Measurements from ENCODE around the gene PPM1D. TPM values are rescaled to one million over a fixed set of nuclear protein-coding genes. Genes with fewer than 3 reads are reported as not detected.

The PPM1D gene
- total RNA-seq, 2 experiments from 2014 or later = 18.1 to 18.3 TPM

- Mint-ChIP-seq H3K36me3 (ENCODE audit: low read depth) (peaks cover 33% of the 10 kb centered on the region), H3K4me3 (peak overlapping the region; percentile 97), H3K4me1 (ENCODE audit: low read depth) (peaks cover 25% of the 10 kb centered on the region), H3K27me3 (no peaks in the 10 kb centered on the region), H3K9me3 (no peaks in the 10 kb centered on the region), H3K27ac (peak overlapping the region; percentile 93)
- Histone ChIP-seq H3K36me3 (ENCODE audit: insufficient read depth, low read length) (peaks cover 3% of the 10 kb centered on the region), H3K9me3 (ENCODE audit: control insufficient read depth in 1 of 2, insufficient read depth in 1 of 2, low read length in 2 of 2) (peaks cover 0 to 3% of the 10 kb centered on the region in 2 experiments), H3K27me3 (ENCODE audit: control insufficient read depth in 1 of 2, insufficient read depth in 2 of 2, low read length in 2 of 2) (no peaks in the 10 kb centered on the region), H3K4me3 (ENCODE audit: low read length) (peak overlapping the region; percentile 66), H3K4me1 (ENCODE audit: insufficient read depth, low read length) (peaks cover 13% of the 10 kb centered on the region), H3K27ac (ENCODE audit: low read depth in 1 of 2, low read length in 2 of 2) (peak overlapping the region; percentile 14 to 76)
- TF ChIP-seq, protein P1, sequence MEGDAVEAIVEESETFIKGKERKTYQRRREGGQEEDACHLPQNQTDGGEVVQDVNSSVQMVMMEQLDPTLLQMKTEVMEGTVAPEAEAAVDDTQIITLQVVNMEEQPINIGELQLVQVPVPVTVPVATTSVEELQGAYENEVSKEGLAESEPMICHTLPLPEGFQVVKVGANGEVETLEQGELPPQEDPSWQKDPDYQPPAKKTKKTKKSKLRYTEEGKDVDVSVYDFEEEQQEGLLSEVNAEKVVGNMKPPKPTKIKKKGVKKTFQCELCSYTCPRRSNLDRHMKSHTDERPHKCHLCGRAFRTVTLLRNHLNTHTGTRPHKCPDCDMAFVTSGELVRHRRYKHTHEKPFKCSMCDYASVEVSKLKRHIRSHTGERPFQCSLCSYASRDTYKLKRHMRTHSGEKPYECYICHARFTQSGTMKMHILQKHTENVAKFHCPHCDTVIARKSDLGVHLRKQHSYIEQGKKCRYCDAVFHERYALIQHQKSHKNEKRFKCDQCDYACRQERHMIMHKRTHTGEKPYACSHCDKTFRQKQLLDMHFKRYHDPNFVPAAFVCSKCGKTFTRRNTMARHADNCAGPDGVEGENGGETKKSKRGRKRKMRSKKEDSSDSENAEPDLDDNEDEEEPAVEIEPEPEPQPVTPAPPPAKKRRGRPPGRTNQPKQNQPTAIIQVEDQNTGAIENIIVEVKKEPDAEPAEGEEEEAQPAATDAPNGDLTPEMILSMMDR (IDR thresholded peaks at IDR 0.05) = no peak
- DNase-seq = no peak
- ATAC-seq (ENCODE audit: poor library complexity) = no peak
- CTCF ChIA-PET = no interaction called here
- POLR2A ChIA-PET = interaction anchor here (0.8 to 2.3 kb wide), 10 partner anchors 9 to 786 kb away, joined by 3 to 22 read pairs (median 4); partner anchors contain the start of genes APPBP2, PPM1D, RNFT1 and TUBD1
- intact Hi-C loops (cut with DNase I, micrococcal nuclease) = loop anchor here in 1 of 2 experiments (5.0 kb wide), 3 partner anchors 151 to 1389 kb away; partner anchors contain the start of genes APPBP2, MED13 and USP32
These were observed 78.1 kb downstream of the PPM1D start for GRCh38 chr17:60678118-60678444.

DNA sequence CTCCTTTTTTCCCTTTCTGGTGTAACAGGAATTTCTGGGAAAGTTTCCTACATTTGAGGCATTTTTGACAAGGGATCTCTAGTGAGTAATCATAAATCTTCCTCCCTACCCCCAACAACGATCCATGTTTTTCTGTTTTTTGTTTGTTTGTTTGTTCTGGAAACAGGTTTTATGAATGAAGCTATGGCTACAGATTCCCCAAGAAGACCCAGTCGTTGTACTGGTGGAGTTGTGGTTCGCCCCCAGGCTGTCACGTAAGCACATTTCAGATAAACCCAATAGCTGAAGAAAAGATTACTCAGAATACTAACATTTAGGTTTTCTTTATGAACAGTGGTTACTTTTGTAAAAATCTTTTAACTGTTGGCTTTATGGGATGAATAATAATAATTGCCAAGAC is 79.3 kb downstream of the PPM1D start:
- no peak overlapping the region for H3K27ac Mint-ChIP-seq
- H3K27me3 ChIP-seq (ENCODE audit: control insufficient read depth in 1 of 2, insufficient read depth in 2 of 2, low read length in 2 of 2) = no peaks in the 10 kb centered on the region
- CTCF ChIA-PET = no interaction called here
- H3K4me1 ChIP-seq (ENCODE audit: insufficient read depth, low read length) = peaks cover 13% of the 10 kb centered on the region
- H3K9me3 ChIP-seq (ENCODE audit: control insufficient read depth in 1 of 2, insufficient read depth in 1 of 2, low read length in 2 of 2) = peaks cover 0 to 3% of the 10 kb centered on the region in 2 experiments
- POLR2A ChIA-PET = no interaction called here
- H3K4me3 ChIP-seq (ENCODE audit: low read length) = no peak overlapping the region
- H3K36me3 ChIP-seq (ENCODE audit: insufficient read depth, low read length) = peaks cover 13% of the 10 kb centered on the region
- no peak for ATAC-seq (ENCODE audit: poor library complexity)
- DNase-seq = no peak
- no peaks in the 10 kb centered on the region for H3K27me3 Mint-ChIP-seq
- H3K4me1 Mint-ChIP-seq (ENCODE audit: low read depth) = peaks cover 25% of the 10 kb centered on the region
- peak overlapping the region; percentile 97 for H3K4me3 Mint-ChIP-seq
- intact Hi-C loops (cut with DNase I, micrococcal nuclease) = loop anchor here in 1 of 2 experiments (5.0 kb wide), 3 partner anchors 152 to 1388 kb away; partner anchors contain the start of genes APPBP2, MED13 and USP32
- TF ChIP-seq, protein P1 (IDR thresholded peaks at IDR 0.05) = no peak
- H3K9me3 Mint-ChIP-seq = no peaks in the 10 kb centered on the region
- H3K27ac ChIP-seq (ENCODE audit: low read depth in 1 of 2, low read length in 2 of 2) = no peak overlapping the region
- peaks cover 45% of the 10 kb centered on the region for H3K36me3 Mint-ChIP-seq (ENCODE audit: low read depth)

DNA sequence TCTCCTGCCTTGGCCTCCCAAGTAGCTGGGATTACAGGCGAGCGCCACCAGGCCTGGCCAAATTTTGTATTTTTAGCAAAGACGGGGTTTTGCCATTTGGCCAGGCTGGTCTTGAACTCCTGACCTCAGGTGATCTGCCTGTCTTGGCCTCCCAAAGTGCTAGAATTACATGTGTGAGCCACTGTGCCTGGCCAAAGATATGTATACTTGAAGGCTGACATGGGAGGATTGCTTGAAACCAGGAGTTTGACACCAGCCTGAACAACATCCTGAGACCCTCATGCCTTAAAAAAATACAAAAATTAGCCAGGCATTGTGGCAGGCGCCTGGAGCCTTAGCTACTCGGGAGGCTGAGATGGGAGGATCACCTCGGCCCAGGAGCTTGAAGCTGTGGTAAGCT is 80.8 kb downstream of the PPM1D start:
- no peaks in the 10 kb centered on the region for H3K27me3 ChIP-seq (ENCODE audit: control insufficient read depth in 1 of 2, insufficient read depth in 2 of 2, low read length in 2 of 2)
- Mint-ChIP-seq H3K4me1 (ENCODE audit: low read depth) (peaks cover 25% of the 10 kb centered on the region), H3K9me3 (no peaks in the 10 kb centered on the region), H3K27ac (no peak overlapping the region), H3K4me3 (no peak overlapping the region), H3K27me3 (no peaks in the 10 kb centered on the region), H3K36me3 (ENCODE audit: low read depth) (peaks cover 60% of the 10 kb centered on the region)
- H3K27ac ChIP-seq (ENCODE audit: low read depth in 1 of 2, low read length in 2 of 2) = no peak overlapping the region
- H3K4me3 ChIP-seq (ENCODE audit: low read length) = no peak overlapping the region
- TF ChIP-seq, protein P1 (IDR thresholded peaks at IDR 0.05) = no peak
- peaks cover 13% of the 10 kb centered on the region for H3K4me1 ChIP-seq (ENCODE audit: insufficient read depth, low read length)
- H3K9me3 ChIP-seq (ENCODE audit: control insufficient read depth in 1 of 2, insufficient read depth in 1 of 2, low read length in 2 of 2) = no peaks in the 10 kb centered on the region
- no peak for DNase-seq
- intact Hi-C loops (cut with DNase I, micrococcal nuclease) = no loop called here
- H3K36me3 ChIP-seq (ENCODE audit: insufficient read depth, low read length) = peaks cover 24% of the 10 kb centered on the region
- ChIA-PET CTCF (no interaction called here), POLR2A (no interaction called here)
- no peak for ATAC-seq (ENCODE audit: poor library complexity)
